ENCODE data around the gene KLHL21. TPM values are rescaled to one million over a fixed set of nuclear protein-coding genes. Genes with fewer than 3 reads are reported as not detected.

Gene KLHL21
- polyA plus RNA-seq, 1 experiment: 19.2 TPM

DNA sequence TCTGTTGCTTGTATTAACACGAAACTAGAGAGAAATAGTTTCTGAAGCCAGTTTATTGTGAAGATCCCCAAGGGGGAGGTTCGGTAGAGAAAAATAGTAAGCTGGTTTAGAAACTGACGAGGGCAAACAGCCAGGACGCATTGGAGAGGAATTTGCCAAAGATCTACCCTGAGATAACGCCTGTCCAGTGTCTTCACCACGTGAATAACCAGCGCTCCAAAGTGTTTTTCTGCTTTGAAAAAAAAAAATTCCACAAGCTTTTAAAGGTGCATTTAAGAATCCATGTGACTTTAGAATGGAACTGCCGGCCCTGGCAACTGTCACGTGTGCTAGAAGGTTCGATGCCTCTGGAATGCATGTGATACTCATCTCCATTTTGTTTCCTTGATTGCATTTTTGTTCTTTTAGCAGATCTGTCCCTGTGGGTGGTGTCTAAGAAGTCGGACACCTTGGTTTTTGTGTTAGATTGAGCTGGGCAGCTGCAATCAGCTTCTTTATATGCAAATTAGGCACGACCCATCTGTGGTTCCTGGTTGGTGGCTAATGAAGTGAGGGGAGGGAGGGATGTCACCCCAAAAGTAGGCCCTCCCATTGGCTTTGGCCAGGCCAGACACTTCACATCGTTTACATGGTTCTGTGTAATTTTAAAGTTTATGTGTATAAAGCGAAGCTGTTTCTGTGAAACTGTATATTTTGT is 20.7 kb upstream of the KLHL21 start:
- Histone ChIP-seq H3K36me3 (ENCODE audit: control insufficient read depth, insufficient read depth, low read length) (peaks cover 42% of the 10 kb centered on the region), H3K27me3 (ENCODE audit: control insufficient read depth, insufficient read depth, low read length) (no peaks in the 10 kb centered on the region), H3K4me3 (ENCODE audit: low read depth, low read length) (no peak overlapping the region)
- CTCF ChIA-PET: interaction anchor here (0.6 to 1.5 kb wide), 4 partner anchors 13 to 130 kb away, joined by 3 to 8 read pairs (median 4); no protein-coding TSS in a partner anchor
- no peak for DNase-seq (ENCODE audit: low read depth)
- TF ChIP-seq, protein P1, sequence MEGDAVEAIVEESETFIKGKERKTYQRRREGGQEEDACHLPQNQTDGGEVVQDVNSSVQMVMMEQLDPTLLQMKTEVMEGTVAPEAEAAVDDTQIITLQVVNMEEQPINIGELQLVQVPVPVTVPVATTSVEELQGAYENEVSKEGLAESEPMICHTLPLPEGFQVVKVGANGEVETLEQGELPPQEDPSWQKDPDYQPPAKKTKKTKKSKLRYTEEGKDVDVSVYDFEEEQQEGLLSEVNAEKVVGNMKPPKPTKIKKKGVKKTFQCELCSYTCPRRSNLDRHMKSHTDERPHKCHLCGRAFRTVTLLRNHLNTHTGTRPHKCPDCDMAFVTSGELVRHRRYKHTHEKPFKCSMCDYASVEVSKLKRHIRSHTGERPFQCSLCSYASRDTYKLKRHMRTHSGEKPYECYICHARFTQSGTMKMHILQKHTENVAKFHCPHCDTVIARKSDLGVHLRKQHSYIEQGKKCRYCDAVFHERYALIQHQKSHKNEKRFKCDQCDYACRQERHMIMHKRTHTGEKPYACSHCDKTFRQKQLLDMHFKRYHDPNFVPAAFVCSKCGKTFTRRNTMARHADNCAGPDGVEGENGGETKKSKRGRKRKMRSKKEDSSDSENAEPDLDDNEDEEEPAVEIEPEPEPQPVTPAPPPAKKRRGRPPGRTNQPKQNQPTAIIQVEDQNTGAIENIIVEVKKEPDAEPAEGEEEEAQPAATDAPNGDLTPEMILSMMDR (IDR thresholded peaks at IDR 0.05; ENCODE audit: insufficient read depth, low read depth, low read length): no peak
- POLR2A ChIA-PET: no interaction called here

DNA sequence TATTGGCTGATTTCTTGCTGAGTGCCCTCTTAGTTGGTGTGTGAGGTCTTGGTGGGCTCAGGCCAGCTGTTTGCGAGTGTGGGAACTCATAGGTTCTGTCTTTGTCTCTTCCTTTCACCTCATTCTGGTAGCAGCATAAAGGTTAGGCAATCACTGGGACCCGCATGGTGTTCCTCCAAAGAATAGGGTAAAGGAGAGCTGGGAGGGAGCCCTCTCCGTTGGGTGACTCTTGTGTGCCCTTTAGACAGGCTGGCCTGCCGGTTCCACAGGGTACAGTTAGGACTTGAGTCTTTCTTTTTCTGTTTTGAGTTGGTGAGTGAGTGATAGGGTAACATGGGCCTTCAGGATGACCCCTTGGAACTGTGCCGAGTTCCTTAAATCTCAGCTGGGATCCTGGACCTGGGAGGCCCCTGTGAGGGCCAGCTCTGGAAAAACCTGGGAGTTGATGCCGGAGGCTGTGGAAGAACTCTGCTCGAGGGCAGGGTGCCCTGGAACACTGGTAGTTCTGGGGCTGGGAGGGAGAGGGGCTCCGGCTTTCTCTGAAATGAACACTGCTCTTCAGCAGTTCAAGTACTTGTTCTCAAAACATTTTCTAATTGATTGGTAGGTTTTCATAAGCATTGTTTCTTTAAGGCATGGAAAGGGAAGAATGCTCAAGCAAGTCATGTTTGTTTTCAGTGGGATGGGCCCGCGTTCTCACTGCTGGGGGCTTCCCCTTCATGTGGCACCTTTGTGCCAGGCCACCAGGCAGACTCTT is 19.9 kb upstream of the KLHL21 start:
- peaks cover 36% of the 10 kb centered on the region for H3K36me3 ChIP-seq (ENCODE audit: control insufficient read depth, insufficient read depth, low read length)
- TF ChIP-seq, protein P1 (IDR thresholded peaks at IDR 0.05; ENCODE audit: insufficient read depth, low read depth, low read length): no peak
- no peak for DNase-seq (ENCODE audit: low read depth)
- ChIA-PET POLR2A (no interaction called here), CTCF (interaction anchor here (1.3 to 1.5 kb wide), 3 partner anchors 12 to 68 kb away, joined by 4 read pairs; partner anchors contain the start of gene NOL9)
- H3K27me3 ChIP-seq (ENCODE audit: control insufficient read depth, insufficient read depth, low read length): no peaks in the 10 kb centered on the region
- no peak overlapping the region for H3K4me3 ChIP-seq (ENCODE audit: low read depth, low read length)

DNA sequence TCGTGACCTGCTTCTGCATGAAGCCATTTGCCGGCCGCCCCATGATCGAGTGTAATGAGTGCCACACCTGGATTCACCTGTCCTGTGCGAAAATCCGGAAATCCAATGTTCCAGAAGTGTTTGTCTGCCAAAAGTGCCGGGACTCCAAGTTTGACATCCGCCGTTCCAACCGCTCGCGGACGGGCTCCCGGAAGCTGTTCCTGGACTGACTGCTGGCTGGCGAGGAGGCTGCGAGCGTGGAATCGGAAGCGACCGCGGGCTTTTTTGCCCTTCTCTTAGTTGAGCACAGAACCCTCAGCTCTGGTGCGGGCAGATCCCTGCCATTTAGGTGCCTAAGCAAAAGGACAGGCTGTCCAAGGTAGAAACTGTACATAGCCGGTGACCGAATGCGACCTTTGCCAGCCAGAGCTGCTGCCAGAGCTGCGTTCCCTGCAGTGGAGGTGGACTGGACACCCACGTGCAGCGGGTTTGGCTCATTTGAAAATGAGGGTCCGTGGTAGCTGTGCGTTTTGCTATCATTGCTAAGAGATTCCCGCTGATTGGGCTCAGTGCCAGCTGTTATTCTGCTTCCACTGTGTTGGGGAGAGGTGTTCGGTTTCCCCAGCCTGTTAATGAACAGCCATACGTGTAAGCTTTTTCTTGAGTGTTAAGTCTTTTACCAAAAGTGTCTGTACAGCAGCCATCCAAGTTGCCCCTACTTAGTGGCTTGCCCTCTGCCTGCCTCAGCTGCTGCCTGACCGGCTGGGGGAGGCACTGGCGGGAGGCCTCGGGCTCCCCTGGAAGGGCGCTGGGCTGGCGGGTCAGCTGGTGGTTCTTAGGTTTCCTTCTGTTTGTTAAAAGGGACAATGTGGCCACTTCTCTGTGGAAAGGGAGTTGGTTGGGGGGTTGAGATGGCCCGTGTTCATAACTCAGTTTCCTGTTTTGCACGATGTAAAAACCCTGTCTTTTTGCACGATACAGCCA is 19.0 kb upstream of the KLHL21 start:
- DNase-seq (ENCODE audit: low read depth): no peak
- Histone ChIP-seq H3K36me3 (ENCODE audit: control insufficient read depth, insufficient read depth, low read length) (peaks cover 37% of the 10 kb centered on the region), H3K27me3 (ENCODE audit: control insufficient read depth, insufficient read depth, low read length) (no peaks in the 10 kb centered on the region), H3K4me3 (ENCODE audit: low read depth, low read length) (no peak overlapping the region)
- TF ChIP-seq, protein P1 (IDR thresholded peaks at IDR 0.05; ENCODE audit: insufficient read depth, low read depth, low read length): no peak
- POLR2A ChIA-PET: no interaction called here
- CTCF ChIA-PET: interaction anchor here (0.7 to 1.9 kb wide), 3 partner anchors 12 to 67 kb away, joined by 3 to 5 read pairs (median 4); partner anchors contain the start of gene NOL9

DNA sequence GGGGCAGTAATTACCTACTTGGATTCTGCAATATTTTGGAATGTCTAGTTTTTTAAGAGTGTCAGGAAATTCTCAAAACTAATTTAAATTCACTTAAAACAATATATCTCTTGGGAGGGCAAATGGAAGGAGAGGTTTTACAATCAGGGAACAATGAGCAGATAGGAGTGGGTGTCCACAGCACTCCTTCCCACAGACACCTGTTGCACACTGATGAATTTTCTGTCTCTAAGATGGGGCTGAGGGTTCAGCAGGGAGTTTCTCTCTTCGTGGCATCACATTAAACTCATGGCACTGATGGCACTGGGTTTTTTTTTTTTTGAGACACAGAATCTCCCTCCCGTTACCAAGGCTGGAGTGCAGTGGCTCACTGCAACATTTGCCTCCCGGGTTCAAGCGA is 16.4 kb upstream of the KLHL21 start:
- ChIA-PET POLR2A (no interaction called here), CTCF (interaction anchor here (0.9 to 1.1 kb wide), 2 partner anchors 15 to 129 kb away, joined by 3 read pairs; no protein-coding TSS in a partner anchor)
- TF ChIP-seq, protein P1 (IDR thresholded peaks at IDR 0.05; ENCODE audit: insufficient read depth, low read depth, low read length): no peak
- Histone ChIP-seq H3K4me3 (ENCODE audit: low read depth, low read length) (no peak overlapping the region), H3K36me3 (ENCODE audit: control insufficient read depth, insufficient read depth, low read length) (peaks cover 37% of the 10 kb centered on the region), H3K27me3 (ENCODE audit: control insufficient read depth, insufficient read depth, low read length) (no peaks in the 10 kb centered on the region)
- no peak for DNase-seq (ENCODE audit: low read depth)
